ENCODE measurements around the gene IL17RE.

DNA sequence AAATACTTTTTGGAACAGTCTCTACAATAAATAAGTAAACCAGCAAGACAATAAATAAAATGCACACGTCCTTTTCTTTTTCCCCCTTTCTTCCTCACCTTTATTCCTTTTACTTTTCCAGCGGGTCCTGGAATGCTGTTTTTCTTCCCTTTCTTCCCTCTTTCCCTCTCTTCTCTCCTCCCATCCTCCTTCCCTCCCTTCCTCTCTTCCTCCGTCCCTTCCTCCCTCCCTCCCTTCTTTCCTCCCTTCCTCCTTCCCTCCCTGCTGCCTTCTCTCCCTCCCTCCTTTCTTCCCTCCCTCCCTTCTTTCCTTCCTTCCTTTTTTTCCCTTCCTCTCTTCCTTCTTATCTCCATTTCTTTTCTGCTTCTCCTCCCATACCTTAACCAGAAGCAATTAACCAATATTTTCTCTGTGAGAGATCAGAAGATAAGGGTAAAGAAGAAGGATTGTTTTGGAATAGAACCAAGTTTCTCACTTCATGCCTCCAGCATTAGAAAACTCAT lies 3.3 kb upstream of the IL17RE start:
- no peak for TF ChIP-seq NFATC3 (IDR thresholded peaks at IDR 0.05)
- TF ChIP-seq, protein P1, sequence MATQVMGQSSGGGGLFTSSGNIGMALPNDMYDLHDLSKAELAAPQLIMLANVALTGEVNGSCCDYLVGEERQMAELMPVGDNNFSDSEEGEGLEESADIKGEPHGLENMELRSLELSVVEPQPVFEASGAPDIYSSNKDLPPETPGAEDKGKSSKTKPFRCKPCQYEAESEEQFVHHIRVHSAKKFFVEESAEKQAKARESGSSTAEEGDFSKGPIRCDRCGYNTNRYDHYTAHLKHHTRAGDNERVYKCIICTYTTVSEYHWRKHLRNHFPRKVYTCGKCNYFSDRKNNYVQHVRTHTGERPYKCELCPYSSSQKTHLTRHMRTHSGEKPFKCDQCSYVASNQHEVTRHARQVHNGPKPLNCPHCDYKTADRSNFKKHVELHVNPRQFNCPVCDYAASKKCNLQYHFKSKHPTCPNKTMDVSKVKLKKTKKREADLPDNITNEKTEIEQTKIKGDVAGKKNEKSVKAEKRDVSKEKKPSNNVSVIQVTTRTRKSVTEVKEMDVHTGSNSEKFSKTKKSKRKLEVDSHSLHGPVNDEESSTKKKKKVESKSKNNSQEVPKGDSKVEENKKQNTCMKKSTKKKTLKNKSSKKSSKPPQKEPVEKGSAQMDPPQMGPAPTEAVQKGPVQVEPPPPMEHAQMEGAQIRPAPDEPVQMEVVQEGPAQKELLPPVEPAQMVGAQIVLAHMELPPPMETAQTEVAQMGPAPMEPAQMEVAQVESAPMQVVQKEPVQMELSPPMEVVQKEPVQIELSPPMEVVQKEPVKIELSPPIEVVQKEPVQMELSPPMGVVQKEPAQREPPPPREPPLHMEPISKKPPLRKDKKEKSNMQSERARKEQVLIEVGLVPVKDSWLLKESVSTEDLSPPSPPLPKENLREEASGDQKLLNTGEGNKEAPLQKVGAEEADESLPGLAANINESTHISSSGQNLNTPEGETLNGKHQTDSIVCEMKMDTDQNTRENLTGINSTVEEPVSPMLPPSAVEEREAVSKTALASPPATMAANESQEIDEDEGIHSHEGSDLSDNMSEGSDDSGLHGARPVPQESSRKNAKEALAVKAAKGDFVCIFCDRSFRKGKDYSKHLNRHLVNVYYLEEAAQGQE (IDR thresholded peaks at IDR 0.05; ENCODE audit: borderline replicate concordance), result no peak
- TF ChIP-seq, protein P1 (CRISPR knock-in tag; IDR thresholded peaks at IDR 0.05; ENCODE audit: low read depth), result no peak
- TF ChIP-seq BRF1 (IDR thresholded peaks at IDR 0.05; ENCODE audit: borderline replicate concordance, extremely low read depth, insufficient read length), result no peak
- no peak for TF ChIP-seq SRF (CRISPR knock-in tag; IDR thresholded peaks at IDR 0.05)
- TF ChIP-seq, protein P2, sequence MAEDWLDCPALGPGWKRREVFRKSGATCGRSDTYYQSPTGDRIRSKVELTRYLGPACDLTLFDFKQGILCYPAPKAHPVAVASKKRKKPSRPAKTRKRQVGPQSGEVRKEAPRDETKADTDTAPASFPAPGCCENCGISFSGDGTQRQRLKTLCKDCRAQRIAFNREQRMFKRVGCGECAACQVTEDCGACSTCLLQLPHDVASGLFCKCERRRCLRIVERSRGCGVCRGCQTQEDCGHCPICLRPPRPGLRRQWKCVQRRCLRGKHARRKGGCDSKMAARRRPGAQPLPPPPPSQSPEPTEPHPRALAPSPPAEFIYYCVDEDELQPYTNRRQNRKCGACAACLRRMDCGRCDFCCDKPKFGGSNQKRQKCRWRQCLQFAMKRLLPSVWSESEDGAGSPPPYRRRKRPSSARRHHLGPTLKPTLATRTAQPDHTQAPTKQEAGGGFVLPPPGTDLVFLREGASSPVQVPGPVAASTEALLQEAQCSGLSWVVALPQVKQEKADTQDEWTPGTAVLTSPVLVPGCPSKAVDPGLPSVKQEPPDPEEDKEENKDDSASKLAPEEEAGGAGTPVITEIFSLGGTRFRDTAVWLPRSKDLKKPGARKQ (CRISPR knock-in tag; IDR thresholded peaks at IDR 0.05), result no peak
- no peak for TF ChIP-seq RNF2 (IDR thresholded peaks at IDR 0.05)
- TF ChIP-seq, protein P3, sequence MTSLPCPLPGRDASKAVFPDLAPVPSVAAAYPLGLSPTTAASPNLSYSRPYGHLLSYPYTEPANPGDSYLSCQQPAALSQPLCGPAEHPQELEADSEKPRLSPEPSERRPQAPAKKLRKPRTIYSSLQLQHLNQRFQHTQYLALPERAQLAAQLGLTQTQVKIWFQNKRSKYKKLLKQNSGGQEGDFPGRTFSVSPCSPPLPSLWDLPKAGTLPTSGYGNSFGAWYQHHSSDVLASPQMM (CRISPR knock-in tag; IDR thresholded peaks at IDR 0.05), result no peak
- no peak for TF ChIP-seq EZH2 (IDR thresholded peaks at IDR 0.05; ENCODE audit: borderline replicate concordance, low read depth, low read length)
- TF ChIP-seq, protein P4, sequence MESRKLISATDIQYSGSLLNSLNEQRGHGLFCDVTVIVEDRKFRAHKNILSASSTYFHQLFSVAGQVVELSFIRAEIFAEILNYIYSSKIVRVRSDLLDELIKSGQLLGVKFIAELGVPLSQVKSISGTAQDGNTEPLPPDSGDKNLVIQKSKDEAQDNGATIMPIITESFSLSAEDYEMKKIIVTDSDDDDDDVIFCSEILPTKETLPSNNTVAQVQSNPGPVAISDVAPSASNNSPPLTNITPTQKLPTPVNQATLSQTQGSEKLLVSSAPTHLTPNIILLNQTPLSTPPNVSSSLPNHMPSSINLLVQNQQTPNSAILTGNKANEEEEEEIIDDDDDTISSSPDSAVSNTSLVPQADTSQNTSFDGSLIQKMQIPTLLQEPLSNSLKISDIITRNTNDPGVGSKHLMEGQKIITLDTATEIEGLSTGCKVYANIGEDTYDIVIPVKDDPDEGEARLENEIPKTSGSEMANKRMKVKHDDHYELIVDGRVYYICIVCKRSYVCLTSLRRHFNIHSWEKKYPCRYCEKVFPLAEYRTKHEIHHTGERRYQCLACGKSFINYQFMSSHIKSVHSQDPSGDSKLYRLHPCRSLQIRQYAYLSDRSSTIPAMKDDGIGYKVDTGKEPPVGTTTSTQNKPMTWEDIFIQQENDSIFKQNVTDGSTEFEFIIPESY (CRISPR knock-in tag; IDR thresholded peaks at IDR 0.05), result no peak
- no peak for TF ChIP-seq JUNB (CRISPR knock-in tag; conservative IDR thresholded peaks at IDR 0.05)

Data from K562 (cell line).